Skeletal muscle satellite cell (primary cell): ENCODE data around the gene HES4.
A peak's percentile ranks its signal among the peaks of the same experiment; 100 is the strongest.

Experiments
- H3K27me3 ChIP-seq: 2 replicates; pipeline ENCODE4 v1.7.0; 2013; ENCODE audit warnings: low read length; ENCODE audit not compliant: control insufficient read depth, insufficient read depth
- H3K36me3 ChIP-seq: 2 replicates; pipeline ENCODE4 v1.7.0; 2013; ENCODE audit warnings: mild to moderate bottlenecking, control low read depth, low read length; ENCODE audit not compliant: insufficient read depth
- H3K4me1 ChIP-seq: 2 replicates; pipeline ENCODE4 v1.7.0; 2013; ENCODE audit warnings: low read length; ENCODE audit not compliant: control insufficient read depth, insufficient read depth
- H3K4me2 ChIP-seq: 2 replicates; pipeline ENCODE4 v1.7.0; 2013; ENCODE audit warnings: mild to moderate bottlenecking, low read length
- H3K4me3 ChIP-seq: 2 replicates; pipeline ENCODE4 v1.7.0; 2013; ENCODE audit warnings: low read length
- H3K9ac ChIP-seq: 2 replicates; pipeline ENCODE4 v1.7.0; 2013; ENCODE audit warnings: mild to moderate bottlenecking, low read depth, low read length, moderate library complexity
- H3K9me3 ChIP-seq: replicated peaks from 2 replicates; pipeline ENCODE4 v1.7.0; 2013; ENCODE audit warnings: mild to moderate bottlenecking, control low read depth, low read length

Gene HES4

GRCh38 chr1:963746-964525 lies 36.0 kb downstream of the HES4 start:
- no peak overlapping the region for H3K9ac ChIP-seq
- peaks cover 22% of the 10 kb centered on the region for H3K36me3 ChIP-seq
- no peaks in the 10 kb centered on the region for H3K27me3 ChIP-seq
- H3K4me1 ChIP-seq = peaks cover 25% of the 10 kb centered on the region
- H3K9me3 ChIP-seq = no peaks in the 10 kb centered on the region
- no peak overlapping the region for H3K4me3 ChIP-seq
- H3K4me2 ChIP-seq = no peak overlapping the region

GRCh38 chr1:963301-963651 lies 36.6 kb downstream of the HES4 start:
- Histone ChIP-seq H3K9me3 (no peaks in the 10 kb centered on the region), H3K27me3 (no peaks in the 10 kb centered on the region), H3K4me1 (peaks cover 25% of the 10 kb centered on the region), H3K36me3 (peaks cover 22% of the 10 kb centered on the region), H3K4me2 (no peak overlapping the region), H3K9ac (no peak overlapping the region), H3K4me3 (no peak overlapping the region)

GRCh38 chr1:962381-963300 lies 37.3 kb downstream of the HES4 start:
- H3K4me2 ChIP-seq = no peak overlapping the region
- no peak overlapping the region for H3K9ac ChIP-seq
- H3K36me3 ChIP-seq = peaks cover 22% of the 10 kb centered on the region
- H3K9me3 ChIP-seq = no peaks in the 10 kb centered on the region
- H3K4me3 ChIP-seq = no peak overlapping the region
- H3K4me1 ChIP-seq = peaks cover 27% of the 10 kb centered on the region
- no peaks in the 10 kb centered on the region for H3K27me3 ChIP-seq

GRCh38 chr1:961132-961669 lies 38.7 kb downstream of the HES4 start:
- H3K9me3 ChIP-seq = no peaks in the 10 kb centered on the region
- peaks cover 19% of the 10 kb centered on the region for H3K4me1 ChIP-seq
- peak overlapping the region; percentile 83 for H3K4me2 ChIP-seq
- peak overlapping the region; percentile 62 for H3K9ac ChIP-seq
- H3K27me3 ChIP-seq = no peaks in the 10 kb centered on the region
- H3K4me3 ChIP-seq = peak overlapping the region; percentile 80
- H3K36me3 ChIP-seq = peaks cover 28% of the 10 kb centered on the region

GRCh38 chr1:960363-961131 lies 39.4 kb downstream of the HES4 start, which contains the start of gene KLHL17:
KLHL17 (plus strand) TSS chr1:960584; CDS start chr1:960694, 110 bp downstream.
- H3K9ac ChIP-seq = peak within 1 kb of the TSS; percentile 62
- no peaks in the 10 kb centered on the region for H3K27me3 ChIP-seq
- peak within 1 kb of the TSS; percentile 83 for H3K4me2 ChIP-seq
- peaks cover 13% of the 10 kb centered on the region for H3K4me1 ChIP-seq
- peaks cover 35% of the 10 kb centered on the region for H3K36me3 ChIP-seq
- no peaks in the 10 kb centered on the region for H3K9me3 ChIP-seq
- H3K4me3 ChIP-seq = peak within 1 kb of the TSS; percentile 80

- Histone ChIP-seq H3K9ac (peak overlapping the region; percentile 62), H3K27me3 (no peaks in the 10 kb centered on the region), H3K4me1 (peaks cover 13% of the 10 kb centered on the region), H3K4me2 (peak overlapping the region; percentile 83), H3K9me3 (no peaks in the 10 kb centered on the region), H3K4me3 (peak overlapping the region; percentile 80), H3K36me3 (peaks cover 42% of the 10 kb centered on the region)
Observed at GRCh38 chr1:959731-960362, 40.0 kb downstream of the HES4 start.

GRCh38 chr1:958823-959730 lies 40.8 kb downstream of the HES4 start, which contains the start of gene NOC2L:
NOC2L (minus strand) TSS chr1:959256; CDS start chr1:959240, 16 bp downstream.
- Histone ChIP-seq H3K4me2 (peak within 1 kb of the TSS; percentile 92), H3K9ac (peak within 1 kb of the TSS; percentile 95), H3K9me3 (no peaks in the 10 kb centered on the region), H3K27me3 (no peaks in the 10 kb centered on the region), H3K4me3 (peak within 1 kb of the TSS; percentile 89), H3K4me1 (peaks cover 13% of the 10 kb centered on the region), H3K36me3 (peaks cover 46% of the 10 kb centered on the region)

GRCh38 chr1:956636-957035 lies 43.3 kb downstream of the HES4 start:
- Histone ChIP-seq H3K9ac (no peak overlapping the region), H3K9me3 (no peaks in the 10 kb centered on the region), H3K36me3 (peaks cover 47% of the 10 kb centered on the region), H3K4me3 (no peak overlapping the region), H3K4me1 (peaks cover 11% of the 10 kb centered on the region), H3K4me2 (no peak overlapping the region), H3K27me3 (no peaks in the 10 kb centered on the region)

GRCh38 chr1:955474-955873 lies 44.4 kb downstream of the HES4 start:
- Histone ChIP-seq H3K4me1 (peaks cover 5% of the 10 kb centered on the region), H3K27me3 (no peaks in the 10 kb centered on the region), H3K9me3 (no peaks in the 10 kb centered on the region), H3K9ac (no peak overlapping the region), H3K4me2 (no peak overlapping the region), H3K36me3 (peaks cover 56% of the 10 kb centered on the region), H3K4me3 (no peak overlapping the region)

- H3K36me3 ChIP-seq = peaks cover 61% of the 10 kb centered on the region
- H3K4me3 ChIP-seq = no peak overlapping the region
- no peaks in the 10 kb centered on the region for H3K9me3 ChIP-seq
- H3K9ac ChIP-seq = no peak overlapping the region
- H3K27me3 ChIP-seq = no peaks in the 10 kb centered on the region
- peaks cover 5% of the 10 kb centered on the region for H3K4me1 ChIP-seq
- no peak overlapping the region for H3K4me2 ChIP-seq
Observed at GRCh38 chr1:954927-955326, 45.0 kb downstream of the HES4 start.
